Measurements from ENCODE around the gene NTSR2. TPM values are rescaled to one million over a fixed set of nuclear protein-coding genes. Genes with fewer than 3 reads are reported as not detected.

NTSR2 gene
- total and polyA plus RNA-seq, 10 of the 15 experiments (the other 5 are each of a cell fraction or from before 2014, with no cell fraction given), result not detected

DNA sequence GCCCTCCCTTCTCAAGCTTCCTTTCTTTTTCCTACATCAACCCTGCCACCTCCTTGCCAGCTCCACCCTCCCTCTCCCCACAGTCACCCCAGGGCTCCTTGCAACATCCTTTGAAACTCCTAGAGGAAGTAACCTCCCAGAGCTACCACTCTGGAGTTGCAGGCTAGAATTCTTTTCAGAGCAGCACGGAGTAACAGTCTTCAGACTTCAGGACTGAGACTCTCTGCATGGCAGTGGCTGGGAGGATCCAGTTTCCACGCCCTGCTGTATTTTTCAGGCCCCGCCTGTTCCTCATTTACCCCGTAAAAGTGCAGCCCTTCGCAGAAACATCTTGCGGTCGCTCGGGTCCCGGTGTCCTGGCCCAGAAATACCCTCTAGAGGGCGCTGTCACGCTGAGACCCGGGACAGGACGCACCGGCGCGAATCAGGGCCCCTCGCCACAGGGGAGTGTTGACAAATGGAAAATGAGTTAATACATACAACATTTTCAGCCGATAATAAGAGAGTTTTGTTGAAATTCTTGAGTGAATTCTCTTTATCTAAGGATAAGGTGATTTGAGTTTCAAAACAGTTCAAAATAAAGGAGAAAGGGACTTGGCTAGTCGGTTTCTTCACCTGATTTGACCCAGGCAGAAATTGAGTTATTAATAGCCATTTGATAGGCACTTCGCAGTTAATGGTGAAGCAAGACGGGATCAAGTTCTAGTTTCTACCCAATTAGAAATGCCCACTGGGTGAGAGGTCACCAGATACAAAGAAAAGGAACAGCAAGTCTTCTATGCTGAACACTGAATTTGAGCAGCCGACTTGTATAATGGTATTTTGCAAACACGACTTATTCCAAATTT lies 18.5 kb upstream of the NTSR2 start (continued):
- TF ChIP-seq HSF1 (IDR thresholded peaks at IDR 0.05; ENCODE audit: low read depth, low read length), result no peak
- TF ChIP-seq ZNF207 (IDR thresholded peaks at IDR 0.05; ENCODE audit: borderline replicate concordance), result no peak
- no peak for TF ChIP-seq POU2F2 (IDR thresholded peaks at IDR 0.05; ENCODE audit: borderline replicate concordance, low read depth, low read length)
- TF ChIP-seq MYC (IDR thresholded peaks at IDR 0.05; ENCODE audit: insufficient read depth, insufficient read length, insufficient replicate concordance, low read length, severe bottlenecking), result no peak
- TF ChIP-seq, protein P1, sequence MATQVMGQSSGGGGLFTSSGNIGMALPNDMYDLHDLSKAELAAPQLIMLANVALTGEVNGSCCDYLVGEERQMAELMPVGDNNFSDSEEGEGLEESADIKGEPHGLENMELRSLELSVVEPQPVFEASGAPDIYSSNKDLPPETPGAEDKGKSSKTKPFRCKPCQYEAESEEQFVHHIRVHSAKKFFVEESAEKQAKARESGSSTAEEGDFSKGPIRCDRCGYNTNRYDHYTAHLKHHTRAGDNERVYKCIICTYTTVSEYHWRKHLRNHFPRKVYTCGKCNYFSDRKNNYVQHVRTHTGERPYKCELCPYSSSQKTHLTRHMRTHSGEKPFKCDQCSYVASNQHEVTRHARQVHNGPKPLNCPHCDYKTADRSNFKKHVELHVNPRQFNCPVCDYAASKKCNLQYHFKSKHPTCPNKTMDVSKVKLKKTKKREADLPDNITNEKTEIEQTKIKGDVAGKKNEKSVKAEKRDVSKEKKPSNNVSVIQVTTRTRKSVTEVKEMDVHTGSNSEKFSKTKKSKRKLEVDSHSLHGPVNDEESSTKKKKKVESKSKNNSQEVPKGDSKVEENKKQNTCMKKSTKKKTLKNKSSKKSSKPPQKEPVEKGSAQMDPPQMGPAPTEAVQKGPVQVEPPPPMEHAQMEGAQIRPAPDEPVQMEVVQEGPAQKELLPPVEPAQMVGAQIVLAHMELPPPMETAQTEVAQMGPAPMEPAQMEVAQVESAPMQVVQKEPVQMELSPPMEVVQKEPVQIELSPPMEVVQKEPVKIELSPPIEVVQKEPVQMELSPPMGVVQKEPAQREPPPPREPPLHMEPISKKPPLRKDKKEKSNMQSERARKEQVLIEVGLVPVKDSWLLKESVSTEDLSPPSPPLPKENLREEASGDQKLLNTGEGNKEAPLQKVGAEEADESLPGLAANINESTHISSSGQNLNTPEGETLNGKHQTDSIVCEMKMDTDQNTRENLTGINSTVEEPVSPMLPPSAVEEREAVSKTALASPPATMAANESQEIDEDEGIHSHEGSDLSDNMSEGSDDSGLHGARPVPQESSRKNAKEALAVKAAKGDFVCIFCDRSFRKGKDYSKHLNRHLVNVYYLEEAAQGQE (IDR thresholded peaks at IDR 0.05; ENCODE audit: low read depth, low read length), result no peak
- peak; percentile 49; the same call in 1 of the 2 replicates for TF ChIP-seq CBFB (IDR thresholded peaks at IDR 0.05; ENCODE audit: low read depth)
- TF ChIP-seq ZBTB33 (IDR thresholded peaks at IDR 0.05), result no peak
- TF ChIP-seq CHD1 (IDR thresholded peaks at IDR 0.05; ENCODE audit: low read depth, low read length), result no peak
- TF ChIP-seq RAD21 (IDR thresholded peaks at IDR 0.05; ENCODE audit: insufficient read depth, low read depth, low read length), result peak; percentile 71
- no peak for TF ChIP-seq ASH2L (IDR thresholded peaks at IDR 0.05; ENCODE audit: borderline replicate concordance, low read depth)
- no peak for TF ChIP-seq BACH1 (IDR thresholded peaks at IDR 0.05; ENCODE audit: borderline replicate concordance)
- no peak for TF ChIP-seq MTA3 (IDR thresholded peaks at IDR 0.05; ENCODE audit: borderline replicate concordance, low read length)
